ENCODE data around the gene GPR150. TPM values are rescaled to one million over a fixed set of nuclear protein-coding genes. Genes with fewer than 3 reads are reported as not detected.

The GPR150 gene
- total RNA-seq, 1 experiment from 2014 or later = not detected

DNA sequence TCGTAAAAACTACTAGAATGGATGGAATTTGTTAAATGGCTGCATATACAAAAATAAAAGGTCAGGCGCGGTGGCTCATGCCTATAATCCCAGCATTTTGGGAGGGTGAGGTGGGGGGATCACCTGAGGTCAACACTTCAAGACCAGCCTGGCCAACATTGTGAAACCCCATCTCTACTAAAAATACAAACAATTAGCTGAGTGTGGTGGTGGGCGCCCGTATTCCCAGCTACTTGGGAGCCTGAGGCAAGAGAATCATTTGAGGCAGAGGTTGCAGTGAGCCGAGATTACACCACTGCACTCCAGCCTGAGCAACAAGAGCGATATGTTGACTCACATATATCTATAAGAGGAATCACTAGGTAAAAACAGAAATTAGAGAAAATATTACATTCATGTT lies 9.3 kb upstream of the GPR150 start:
- no peak for ATAC-seq
- H3K27me3 ChIP-seq (ENCODE audit: low read length) = no peaks in the 10 kb centered on the region
- ChIA-PET CTCF (no interaction called here), POLR2A (ENCODE audit: unreplicated experiment) (no interaction called here)
- H3K9ac ChIP-seq (ENCODE audit: low read length) = no peak overlapping the region
- H3K4me3 ChIP-seq (ENCODE audit: low read length) = no peak overlapping the region
- H3K4me2 ChIP-seq (ENCODE audit: low read length) = no peak overlapping the region
- H2AFZ ChIP-seq (ENCODE audit: low read length) = no peak overlapping the region
- no peak for DNase-seq
- no peaks in the 10 kb centered on the region for H4K20me1 ChIP-seq (ENCODE audit: low read length)
- no peaks in the 10 kb centered on the region for H3K9me2 ChIP-seq (replicated peaks; ENCODE audit: low read length)
- no peak overlapping the region for H3K27ac ChIP-seq (ENCODE audit: low read length)
- H3K9me3 ChIP-seq (ENCODE audit: low read length) = no peaks in the 10 kb centered on the region
- TF ChIP-seq EZH2 (IDR thresholded peaks at IDR 0.05; ENCODE audit: low read length, unreplicated experiment) = no peak
- no peak for TF ChIP-seq CTCF (conservative IDR thresholded peaks at IDR 0.05; ENCODE audit: low read depth, low read length)
- no peak for TF ChIP-seq EZH2phosphoT487 (IDR thresholded peaks at IDR 0.05; ENCODE audit: borderline replicate concordance, low read length)
- H3K79me2 ChIP-seq (ENCODE audit: low read length) = no peaks in the 10 kb centered on the region
- peaks cover 13% of the 10 kb centered on the region for H3K4me1 ChIP-seq (ENCODE audit: insufficient read depth, low read length)
- H3K36me3 ChIP-seq (ENCODE audit: low read depth, low read length) = no peaks in the 10 kb centered on the region
- no TSS peak for BruUV-seq (replicated peaks)
- no peaks in the 10 kb centered on the region for H3F3A ChIP-seq (ENCODE audit: low read length, unreplicated experiment)
- intact Hi-C loops (cut with micrococcal nuclease) = no loop called here

DNA sequence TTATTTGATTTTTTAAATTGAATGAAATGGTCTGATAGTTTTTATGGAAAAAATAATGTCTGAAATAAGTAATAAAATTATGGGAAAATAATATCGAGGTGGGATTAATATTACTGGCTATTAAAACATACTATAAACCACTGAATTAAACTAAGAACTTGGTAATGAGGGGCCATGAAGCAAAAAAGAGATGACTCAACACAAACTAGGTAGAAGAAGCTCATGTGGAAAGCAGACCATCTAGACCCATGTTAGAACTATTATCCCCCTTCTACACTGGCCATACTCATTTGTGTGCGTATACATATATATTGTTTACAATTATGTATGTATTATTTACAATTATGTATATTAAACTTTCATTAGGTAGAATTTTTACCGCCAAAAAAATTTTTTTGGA lies 8.5 kb upstream of the GPR150 start:
- H3F3A ChIP-seq (ENCODE audit: low read length, unreplicated experiment) = no peaks in the 10 kb centered on the region
- H3K9me3 ChIP-seq (ENCODE audit: low read length) = no peaks in the 10 kb centered on the region
- H3K27ac ChIP-seq (ENCODE audit: low read length) = no peak overlapping the region
- no peak for DNase-seq
- no peak for ATAC-seq
- H3K4me3 ChIP-seq (ENCODE audit: low read length) = no peak overlapping the region
- no peaks in the 10 kb centered on the region for H3K27me3 ChIP-seq (ENCODE audit: low read length)
- BruUV-seq (replicated peaks) = no TSS peak
- H2AFZ ChIP-seq (ENCODE audit: low read length) = no peak overlapping the region
- no peak overlapping the region for H3K4me2 ChIP-seq (ENCODE audit: low read length)
- no peak for TF ChIP-seq CTCF (conservative IDR thresholded peaks at IDR 0.05; ENCODE audit: low read depth, low read length)
- no peak for TF ChIP-seq EZH2 (IDR thresholded peaks at IDR 0.05; ENCODE audit: low read length, unreplicated experiment)
- no peak for TF ChIP-seq EZH2phosphoT487 (IDR thresholded peaks at IDR 0.05; ENCODE audit: borderline replicate concordance, low read length)
- ChIA-PET POLR2A (ENCODE audit: unreplicated experiment) (no interaction called here), CTCF (no interaction called here)
- H3K9me2 ChIP-seq (replicated peaks; ENCODE audit: low read length) = no peaks in the 10 kb centered on the region
- H3K4me1 ChIP-seq (ENCODE audit: insufficient read depth, low read length) = peaks cover 4% of the 10 kb centered on the region
- intact Hi-C loops (cut with micrococcal nuclease) = no loop called here
- H3K79me2 ChIP-seq (ENCODE audit: low read length) = no peaks in the 10 kb centered on the region
- H4K20me1 ChIP-seq (ENCODE audit: low read length) = no peaks in the 10 kb centered on the region
- no peaks in the 10 kb centered on the region for H3K36me3 ChIP-seq (ENCODE audit: low read depth, low read length)
- no peak overlapping the region for H3K9ac ChIP-seq (ENCODE audit: low read length)

GRCh38 chr5:95613514-95613913 lies 6.4 kb upstream of the GPR150 start:
- no peaks in the 10 kb centered on the region for H3K9me3 ChIP-seq (ENCODE audit: low read length)
- H3K79me2 ChIP-seq (ENCODE audit: low read length) = no peaks in the 10 kb centered on the region
- no peak overlapping the region for H3K27ac ChIP-seq (ENCODE audit: low read length)
- no peaks in the 10 kb centered on the region for H3K36me3 ChIP-seq (ENCODE audit: low read depth, low read length)
- no peaks in the 10 kb centered on the region for H4K20me1 ChIP-seq (ENCODE audit: low read length)
- H3K27me3 ChIP-seq (ENCODE audit: low read length) = no peaks in the 10 kb centered on the region
- H3F3A ChIP-seq (ENCODE audit: low read length, unreplicated experiment) = no peaks in the 10 kb centered on the region
- ChIA-PET CTCF (no interaction called here), POLR2A (ENCODE audit: unreplicated experiment) (no interaction called here)
- no peak overlapping the region for H3K4me3 ChIP-seq (ENCODE audit: low read length)
- TF ChIP-seq EZH2 (IDR thresholded peaks at IDR 0.05; ENCODE audit: low read length, unreplicated experiment) (no peak), CTCF (conservative IDR thresholded peaks at IDR 0.05; ENCODE audit: low read depth, low read length) (no peak), EZH2phosphoT487 (IDR thresholded peaks at IDR 0.05; ENCODE audit: borderline replicate concordance, low read length) (no peak)
- intact Hi-C loops (cut with micrococcal nuclease) = no loop called here
- no peak overlapping the region for H2AFZ ChIP-seq (ENCODE audit: low read length)
- no peak for DNase-seq
- BruUV-seq (replicated peaks) = no TSS peak
- no peak overlapping the region for H3K9ac ChIP-seq (ENCODE audit: low read length)
- no peaks in the 10 kb centered on the region for H3K4me1 ChIP-seq (ENCODE audit: insufficient read depth, low read length)
- H3K9me2 ChIP-seq (replicated peaks; ENCODE audit: low read length) = no peaks in the 10 kb centered on the region
- no peak overlapping the region for H3K4me2 ChIP-seq (ENCODE audit: low read length)
- ATAC-seq = no peak
